NCI-H1436 treated with DMSO at 0.1 percent for 48 hours (cell line): ENCODE data around the gene GPR157.
"Not testable (repeated sequence)": the region's sequence is repeated elsewhere in the genome, so short reads cannot be mapped to it uniquely, and the experiment has no call there.

ENCODE experiments used
- DNase-seq: peaks from one replicate; lab custom pipeline; 2025; lab: John Stamatoyannopoulos, UW

The GPR157 gene

DNA sequence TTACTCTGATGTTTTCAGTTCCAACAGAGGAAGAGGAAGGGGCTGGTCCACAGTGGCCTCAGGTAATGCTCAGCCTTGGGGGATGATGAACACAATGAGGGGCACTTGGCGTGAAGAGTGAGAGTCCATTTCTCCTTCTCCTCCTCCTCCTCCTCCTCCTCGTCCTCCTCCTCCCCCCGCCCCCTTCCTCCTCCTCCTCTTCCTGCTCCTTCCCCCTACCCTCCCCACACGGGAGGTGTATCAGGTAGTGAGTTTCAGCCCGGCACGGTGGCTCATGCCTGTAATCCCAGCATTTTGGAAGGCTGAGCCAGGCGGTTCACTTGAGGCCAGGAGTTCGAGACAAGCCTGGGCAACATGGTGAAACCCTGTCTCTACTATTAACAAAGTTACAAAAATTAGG lies 17.3 kb upstream of the GPR157 start:
- no peak for DNase-seq

DNA sequence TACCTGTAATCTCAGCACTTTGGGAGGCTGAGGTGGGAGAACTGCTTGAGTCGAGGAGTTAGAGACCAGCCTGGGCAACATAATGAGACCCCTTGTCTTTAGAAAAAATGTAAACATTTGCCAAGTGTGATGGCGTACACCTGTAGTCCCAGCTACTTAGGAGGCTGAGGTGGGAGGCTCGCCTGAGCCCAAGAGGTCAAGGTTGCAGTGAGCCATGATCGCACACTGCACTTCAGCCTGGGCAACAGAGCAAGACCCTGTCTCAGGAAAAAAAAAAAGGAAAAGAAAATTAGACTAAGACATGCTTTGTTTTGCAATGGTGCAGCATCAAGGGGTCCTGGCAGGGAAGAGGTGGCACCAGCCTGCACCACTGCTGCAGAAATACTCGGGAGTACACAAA lies 16.8 kb upstream of the GPR157 start:
- no peak for DNase-seq

GRCh38 chr1:9145021-9145668 lies 16.2 kb upstream of the GPR157 start:
- no peak for DNase-seq

- not testable (repeated sequence) for DNase-seq
Measured at GRCh38 chr1:9144494-9144893, 15.6 kb upstream of the GPR157 start.

- DNase-seq, result no peak
Measured at GRCh38 chr1:9143250-9143649, 14.3 kb upstream of the GPR157 start.

DNA sequence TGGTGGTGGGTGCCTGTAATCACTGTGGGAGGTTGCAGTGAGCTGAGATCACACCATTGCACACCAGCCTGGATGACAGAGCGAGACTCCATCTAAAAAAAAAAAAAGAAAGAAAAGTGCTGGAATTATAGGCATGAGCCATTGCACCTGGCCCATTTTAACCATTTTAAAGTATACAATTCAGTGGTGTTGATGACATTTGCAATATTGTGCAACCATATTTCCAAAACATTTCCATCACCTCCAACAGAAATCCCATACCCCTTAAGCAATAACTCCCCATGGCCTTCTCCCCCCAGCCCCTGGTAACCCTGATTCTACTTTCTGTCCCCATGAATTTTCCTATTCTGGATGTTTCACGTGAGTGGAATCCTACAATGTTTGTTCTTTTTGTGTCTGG lies 11.0 kb upstream of the GPR157 start:
- no peak for DNase-seq

DNA sequence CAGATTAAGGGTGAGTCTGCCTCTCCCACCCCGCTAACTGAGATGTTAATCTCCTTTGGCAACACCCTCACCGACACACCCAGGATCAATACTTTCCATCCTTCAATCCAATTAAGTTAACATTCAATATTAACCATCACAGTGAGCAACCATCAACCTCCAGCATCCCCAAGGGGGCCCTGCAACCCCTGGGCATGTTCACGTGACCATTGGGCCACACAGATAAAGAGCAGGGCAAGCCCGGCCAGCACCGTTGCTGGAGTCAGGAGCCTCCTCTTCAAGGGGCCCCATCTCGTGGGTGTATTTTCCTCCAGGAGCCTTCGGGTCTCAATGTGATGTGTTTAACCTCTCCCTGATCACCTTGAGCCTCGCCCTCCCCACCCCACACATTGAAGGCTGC lies 8.0 kb upstream of the GPR157 start:
- no peak for DNase-seq

- DNase-seq, result no peak
Measured at GRCh38 chr1:9135073-9135836, 6.4 kb upstream of the GPR157 start.

DNA sequence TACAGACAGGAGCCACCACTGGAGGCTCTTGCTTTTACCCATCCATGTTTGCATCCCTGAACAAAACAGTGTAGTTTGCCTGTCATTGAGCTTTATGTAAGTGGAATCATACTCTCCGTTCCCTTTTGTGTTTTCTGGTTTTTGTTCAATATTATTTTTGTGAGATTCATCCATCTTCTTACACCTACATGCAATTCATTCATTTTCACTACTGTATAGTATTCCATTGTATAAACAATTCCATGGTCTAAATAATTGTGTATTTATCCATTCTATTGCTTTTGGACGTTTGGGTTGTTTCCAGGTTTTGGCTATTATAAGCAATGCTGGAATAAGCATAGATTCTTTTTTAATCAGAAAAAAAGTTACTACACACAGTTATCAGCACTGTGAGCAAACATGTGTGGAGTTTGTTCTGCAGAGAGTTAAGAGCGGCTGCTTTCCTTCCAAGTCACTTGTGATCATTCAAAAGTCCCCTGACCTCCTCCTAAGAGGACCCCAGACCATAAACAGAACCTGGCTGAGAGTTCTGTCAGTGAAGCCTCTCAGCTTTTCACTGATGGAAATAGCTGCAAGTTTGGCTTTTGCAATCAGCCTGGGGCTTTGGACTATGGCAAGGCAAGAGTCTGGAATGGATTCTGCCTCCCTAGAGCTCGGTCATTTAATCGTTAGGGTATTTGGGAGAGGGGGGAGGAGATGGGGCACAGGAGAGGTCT lies 5.1 kb upstream of the GPR157 start:
- no peak for DNase-seq

GRCh38 chr1:9129266-9130041 lies 552 bp upstream of the GPR157 start:
- DNase-seq, result no peak

DNA sequence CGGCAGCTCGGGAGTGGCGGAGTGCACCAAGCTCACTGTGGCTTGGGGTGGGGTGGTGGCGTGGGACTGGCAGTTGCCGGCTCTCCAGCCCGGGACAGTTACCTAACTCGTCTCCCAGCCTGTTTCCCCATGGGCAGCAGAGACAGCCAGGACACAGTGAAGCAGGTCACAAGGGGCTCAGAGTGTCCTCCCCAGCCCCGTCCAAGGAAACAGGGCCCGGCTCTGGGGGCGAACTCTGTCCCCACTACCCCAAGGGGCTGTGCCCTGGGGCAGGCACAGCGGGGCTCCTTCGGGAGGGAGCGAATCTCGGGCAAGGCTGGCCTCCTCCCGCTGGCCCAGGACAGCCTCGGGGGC lies 759 bp downstream of the GPR157 start:
- DNase-seq, result no peak

DNA sequence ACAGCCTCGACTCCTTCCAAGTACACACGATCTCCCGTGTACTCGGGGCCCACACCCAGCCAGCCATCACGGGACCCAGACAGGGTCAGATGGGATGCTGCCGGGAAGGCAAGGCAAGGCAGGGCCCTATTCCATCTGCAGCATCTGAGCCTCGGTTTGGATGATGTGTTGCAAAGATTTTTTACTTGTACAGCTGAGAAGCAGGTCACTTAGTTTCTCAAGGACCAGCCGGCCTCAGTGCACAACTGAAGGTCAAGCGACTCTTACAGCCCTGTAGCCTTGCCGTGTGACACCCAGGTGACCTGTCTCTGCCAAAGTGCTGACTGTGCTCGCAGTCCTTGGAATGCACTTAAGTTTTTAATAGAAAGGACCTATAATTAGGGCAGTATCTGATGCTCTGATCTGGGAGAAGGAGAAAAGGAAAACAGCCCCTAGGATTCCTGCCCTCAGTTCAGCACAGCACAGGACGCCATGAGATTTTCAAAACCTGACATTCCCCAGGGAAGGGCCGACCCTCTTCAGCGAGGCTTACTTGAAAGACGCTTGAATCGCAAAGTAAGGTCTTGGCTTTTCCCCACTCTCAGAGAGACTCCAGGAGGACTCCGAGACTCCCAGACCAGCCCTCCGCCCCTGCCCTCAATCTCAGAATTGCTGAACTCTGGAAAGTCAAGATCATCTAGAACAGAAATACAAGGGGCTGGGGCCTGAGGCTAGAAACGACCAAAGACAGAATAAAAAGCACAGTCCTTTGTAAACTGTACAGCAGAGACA lies 1.3 kb downstream of the GPR157 start:
- DNase-seq, result no peak

DNA sequence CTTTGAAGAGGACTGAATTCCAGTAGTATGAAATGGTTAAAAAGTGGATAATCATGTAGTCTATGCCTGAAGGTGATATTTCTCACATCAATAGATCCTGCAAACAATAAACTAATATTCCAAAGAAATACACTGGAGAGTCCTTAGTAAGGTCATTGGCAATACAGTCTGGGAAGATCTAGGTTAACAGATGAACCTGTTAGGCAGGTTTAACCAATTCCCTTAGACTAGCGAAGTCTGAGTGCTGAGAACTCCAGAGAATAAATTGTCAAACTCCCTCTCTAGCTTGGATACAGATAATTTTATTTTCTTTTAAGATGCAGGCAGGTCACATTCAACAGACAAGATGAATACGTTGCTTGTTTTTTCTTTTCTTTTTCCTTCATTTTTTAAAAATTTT lies 2.4 kb downstream of the GPR157 start:
- DNase-seq, result no peak

- DNase-seq, result not testable (repeated sequence)
Measured at GRCh38 chr1:9125847-9126246, 3.1 kb downstream of the GPR157 start.

DNA sequence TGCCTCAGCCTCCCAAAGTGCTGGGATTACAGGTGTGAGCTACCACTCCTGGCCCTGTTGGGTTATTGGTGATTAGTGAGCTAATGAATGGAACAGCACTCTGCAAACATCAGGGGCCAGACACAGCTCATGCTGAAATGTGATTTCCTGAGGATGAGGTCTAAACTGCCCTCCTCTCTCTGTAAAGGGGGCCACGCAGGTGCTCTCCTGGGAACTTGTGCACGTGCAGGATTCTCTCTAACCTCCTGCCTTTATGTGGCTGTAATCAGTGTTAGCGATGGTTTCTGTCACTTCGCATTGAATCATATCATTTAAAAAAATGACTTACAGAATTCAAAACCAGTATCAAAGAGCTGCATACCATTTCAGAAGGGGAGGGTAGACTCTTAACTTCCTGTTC lies 3.6 kb downstream of the GPR157 start:
- DNase-seq, result no peak

GRCh38 chr1:9124389-9124788 lies 4.5 kb downstream of the GPR157 start:
- not testable (repeated sequence) for DNase-seq

DNA sequence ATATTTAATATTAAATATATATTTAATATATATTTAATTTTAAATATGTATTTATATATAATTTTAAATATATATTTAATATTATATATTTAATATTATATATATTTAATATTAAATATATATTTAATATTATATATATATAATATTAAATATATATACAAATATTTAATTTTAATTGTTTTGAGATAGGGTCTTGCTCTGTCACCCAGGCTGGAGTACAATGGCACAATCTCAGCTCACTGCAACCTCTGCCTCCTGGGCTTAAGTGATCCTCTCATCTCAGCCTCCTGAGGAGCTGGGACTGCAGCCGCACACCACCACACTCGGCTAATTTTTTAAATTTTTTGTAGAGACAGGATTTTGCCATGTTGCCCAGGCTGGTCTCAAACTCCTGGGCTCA lies 5.2 kb downstream of the GPR157 start:
- not testable (repeated sequence) for DNase-seq

DNA sequence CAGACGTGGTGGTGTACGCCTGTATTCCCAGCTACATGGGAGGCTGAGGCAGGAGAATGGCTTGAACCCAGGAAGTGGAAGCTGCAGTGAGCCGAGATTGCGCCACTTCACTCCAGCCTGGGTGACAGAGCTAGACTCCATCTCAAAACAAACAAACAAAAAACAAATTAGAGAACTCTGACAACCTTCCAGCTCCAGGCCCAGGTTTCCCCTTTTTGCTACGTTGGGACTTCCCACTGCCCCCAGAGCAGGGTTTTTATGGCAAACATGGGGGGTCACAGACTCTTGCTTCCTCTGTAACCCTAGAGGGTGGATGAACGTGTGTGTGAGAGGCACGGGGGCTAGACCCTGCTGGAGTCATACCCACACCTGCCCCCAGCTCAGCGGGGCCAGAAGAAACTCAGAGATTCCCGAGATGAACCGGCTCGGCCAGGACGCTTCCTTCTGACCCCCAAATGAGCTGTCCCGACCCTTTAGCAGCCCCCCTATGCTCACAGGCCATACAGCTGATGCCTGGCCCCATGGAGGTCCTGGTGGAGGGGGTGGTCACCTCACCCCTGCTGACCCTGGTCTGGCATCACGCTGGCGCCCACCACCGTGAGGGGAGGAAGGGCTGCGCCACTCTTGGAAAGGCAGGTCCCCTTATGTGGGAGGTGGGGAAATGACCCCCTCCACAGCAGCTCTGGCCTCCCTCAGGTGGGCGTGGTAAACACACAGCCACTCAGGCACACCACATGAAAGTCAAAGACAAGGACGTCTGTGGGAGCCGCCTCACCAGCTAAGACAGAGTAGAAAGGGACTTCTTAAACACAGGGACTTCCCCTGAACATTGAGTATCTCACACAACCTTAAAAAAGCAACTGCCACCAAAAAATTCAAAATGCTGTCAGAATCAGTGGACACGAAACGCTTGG lies 7.1 kb downstream of the GPR157 start:
- no peak for DNase-seq

- DNase-seq, result no peak
Measured at GRCh38 chr1:9120312-9120958, 8.5 kb downstream of the GPR157 start.

DNA sequence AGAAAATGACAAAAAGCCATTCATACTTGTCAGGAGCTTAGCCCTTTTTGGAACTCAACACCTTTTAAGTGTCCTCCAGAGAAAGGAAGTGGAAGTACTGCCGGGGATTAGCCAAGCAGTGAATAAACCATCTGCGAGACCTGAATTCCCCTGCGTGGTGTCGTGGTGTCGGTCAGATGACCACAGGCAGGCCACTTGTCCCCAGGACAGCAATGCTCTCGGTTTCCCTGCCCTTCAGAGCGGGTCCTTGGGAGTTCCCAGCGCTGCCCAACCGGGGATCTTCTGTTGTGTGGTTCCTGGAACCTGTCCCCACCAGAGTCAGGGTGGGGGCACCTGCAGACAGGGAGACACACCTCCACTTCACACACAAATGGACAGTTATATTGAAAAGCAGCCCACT lies 9.2 kb downstream of the GPR157 start:
- DNase-seq, result no peak
